ENCODE measurements around the gene TBCE. TPM values are rescaled to one million over a fixed set of nuclear protein-coding genes. Genes with fewer than 3 reads are reported as not detected.
"Not testable (repeated sequence)": the region's sequence is repeated elsewhere in the genome, so short reads cannot be mapped to it uniquely, and the experiment has no call there.

The TBCE gene
- polyA plus RNA-seq, 1 experiment, result 16.0 TPM

GRCh38 chr1:235461954-235462353 lies 94.7 kb downstream of the TBCE start:
- no peak for TF ChIP-seq CTCF (IDR thresholded peaks at IDR 0.05; ENCODE audit: insufficient read depth, low read depth, low read length)
- no peak for DNase-seq (ENCODE audit: low read depth)
- no peaks in the 10 kb centered on the region for H3K36me3 ChIP-seq (ENCODE audit: control insufficient read depth, insufficient read depth, low read length)
- POLR2A ChIA-PET, result no interaction called here
- H3K27me3 ChIP-seq (ENCODE audit: control insufficient read depth, insufficient read depth, low read length), result no peaks in the 10 kb centered on the region
- H3K4me3 ChIP-seq (ENCODE audit: low read depth, low read length), result no peak overlapping the region
- CTCF ChIA-PET, result interaction anchor here (1.2 kb wide), 1 partner anchor 9 kb away, joined by 3 read pairs; no protein-coding TSS in a partner anchor

DNA sequence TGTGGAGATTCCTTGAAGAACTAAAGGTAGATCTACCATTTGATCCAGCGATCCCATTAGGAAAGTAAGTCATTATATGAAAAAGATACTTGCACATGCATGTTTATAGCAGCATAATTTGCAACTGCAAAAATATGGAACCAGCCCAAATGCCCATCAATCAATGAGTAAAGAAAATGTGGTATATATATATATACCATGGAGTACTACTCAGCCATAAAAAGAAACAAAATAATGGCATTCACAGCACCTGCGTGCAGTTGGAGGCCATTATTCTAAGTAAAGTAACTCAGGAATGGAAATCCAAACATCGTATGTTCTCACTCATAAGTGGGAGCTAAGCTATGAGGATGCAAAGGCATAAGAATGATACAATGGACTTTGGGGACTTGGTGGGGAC lies 95.6 kb downstream of the TBCE start:
- CTCF ChIA-PET, result not testable (repeated sequence)

DNA sequence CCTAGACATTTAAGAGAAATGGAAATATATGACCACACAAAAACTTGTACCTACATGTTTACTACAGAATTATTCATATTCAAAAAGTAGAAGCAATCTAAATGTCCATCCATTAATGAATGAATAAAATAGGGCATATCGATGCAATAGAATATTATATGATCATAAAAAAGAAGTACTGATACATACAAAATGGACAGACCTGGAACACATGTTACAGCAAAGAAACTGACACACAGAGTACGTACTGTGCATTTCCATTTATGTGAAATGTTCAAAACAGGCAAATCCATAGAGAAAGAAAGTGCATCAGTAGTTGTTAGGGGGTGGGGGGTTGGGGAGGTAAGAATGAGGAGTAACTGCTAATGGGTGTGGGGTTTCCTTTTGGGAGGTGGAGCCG lies 97.8 kb downstream of the TBCE start:
- POLR2A ChIA-PET, result no interaction called here
- Histone ChIP-seq H3K36me3 (ENCODE audit: control insufficient read depth, insufficient read depth, low read length) (no peaks in the 10 kb centered on the region), H3K27me3 (ENCODE audit: control insufficient read depth, insufficient read depth, low read length) (no peaks in the 10 kb centered on the region), H3K4me3 (ENCODE audit: low read depth, low read length) (no peak overlapping the region)
- no peak for DNase-seq (ENCODE audit: low read depth)
- CTCF ChIA-PET, result no interaction called here
- no peak for TF ChIP-seq CTCF (IDR thresholded peaks at IDR 0.05; ENCODE audit: insufficient read depth, low read depth, low read length)

More for the DNA sequence above, 95.6 kb downstream of the TBCE start:
- H3K36me3 ChIP-seq (ENCODE audit: control insufficient read depth, insufficient read depth, low read length); H3K27me3 ChIP-seq (ENCODE audit: control insufficient read depth, insufficient read depth, low read length); H3K4me3 ChIP-seq (ENCODE audit: low read depth, low read length); DNase-seq (ENCODE audit: low read depth); POLR2A ChIA-PET: not testable (repeated sequence)

DNA sequence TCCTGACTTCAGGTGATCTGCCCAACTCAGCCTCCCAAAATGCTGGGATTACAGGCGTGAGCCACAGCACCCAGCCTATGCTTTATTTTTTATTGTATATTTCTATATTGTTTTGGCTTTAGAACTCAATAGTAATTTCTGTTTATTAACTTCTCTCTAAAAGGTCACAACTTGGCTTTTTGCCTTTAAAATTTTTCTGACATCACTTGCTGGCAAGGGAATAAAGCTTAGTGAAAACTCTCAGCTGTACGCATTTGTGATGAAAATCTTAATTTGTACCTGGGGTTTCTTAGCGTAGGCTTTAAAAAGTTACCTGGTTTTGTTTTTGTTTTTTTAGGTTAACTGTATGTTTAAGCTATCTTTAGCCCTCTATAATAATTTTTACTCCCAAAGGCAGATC lies 100.8 kb downstream of the TBCE start:
- DNase-seq (ENCODE audit: low read depth), result no peak
- Histone ChIP-seq H3K27me3 (ENCODE audit: control insufficient read depth, insufficient read depth, low read length) (no peaks in the 10 kb centered on the region), H3K36me3 (ENCODE audit: control insufficient read depth, insufficient read depth, low read length) (no peaks in the 10 kb centered on the region), H3K4me3 (ENCODE audit: low read depth, low read length) (no peak overlapping the region)
- CTCF ChIA-PET, result no interaction called here
- POLR2A ChIA-PET, result no interaction called here
- TF ChIP-seq CTCF (IDR thresholded peaks at IDR 0.05; ENCODE audit: insufficient read depth, low read depth, low read length), result no peak

DNA sequence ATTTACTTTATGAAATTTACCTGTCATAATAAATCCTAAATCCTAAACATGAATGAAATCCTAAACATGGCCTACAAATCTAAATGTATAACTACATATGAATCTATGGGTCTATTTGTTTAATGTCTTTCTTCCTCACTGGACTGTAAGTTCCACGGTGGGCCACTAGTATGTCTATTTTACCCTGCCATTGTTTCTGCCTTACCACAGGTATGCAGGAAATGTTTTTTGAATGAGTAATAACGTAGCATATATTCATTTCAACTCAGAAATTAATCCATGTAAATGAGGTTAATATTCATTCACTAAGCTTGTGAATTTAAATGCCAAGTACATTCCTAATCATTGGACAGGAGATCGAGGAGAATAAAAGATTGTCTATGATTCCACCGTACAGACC lies 101.7 kb downstream of the TBCE start:
- TF ChIP-seq CTCF (IDR thresholded peaks at IDR 0.05; ENCODE audit: insufficient read depth, low read depth, low read length), result no peak; the same call in 1 of the 2 replicates
- no peak for DNase-seq (ENCODE audit: low read depth)
- Histone ChIP-seq H3K36me3 (ENCODE audit: control insufficient read depth, insufficient read depth, low read length) (no peaks in the 10 kb centered on the region), H3K27me3 (ENCODE audit: control insufficient read depth, insufficient read depth, low read length) (no peaks in the 10 kb centered on the region), H3K4me3 (ENCODE audit: low read depth, low read length) (no peak overlapping the region)
- POLR2A ChIA-PET, result no interaction called here
- CTCF ChIA-PET, result interaction anchor here (0.8 kb wide), 2 partner anchors 12 to 52 kb away, joined by 3 read pairs; no protein-coding TSS in a partner anchor

GRCh38 chr1:235469897-235470296 lies 102.7 kb downstream of the TBCE start:
- H3K4me3 ChIP-seq (ENCODE audit: low read depth, low read length); H3K36me3 ChIP-seq (ENCODE audit: control insufficient read depth, insufficient read depth, low read length); POLR2A ChIA-PET; DNase-seq (ENCODE audit: low read depth); H3K27me3 ChIP-seq (ENCODE audit: control insufficient read depth, insufficient read depth, low read length): not testable (repeated sequence)
- CTCF ChIA-PET, result interaction anchor here (0.8 kb wide), 1 partner anchor 13 kb away, joined by 3 read pairs; no protein-coding TSS in a partner anchor

Data from BJ (cell line).